Neuronal stem cell (in vitro differentiated cells): Measurements from ENCODE around the gene GABBR1.

Experiments
- DNase-seq: peaks from one replicate; pipeline ENCODE4 v3.0.0-alpha.2; 2013; ENCODE audit warnings: low spot score
- H2AFZ ChIP-seq: one replicate; pipeline ENCODE4 v1.6.1; 2013; ENCODE audit warnings: mild to moderate bottlenecking, low read length, inconsistent platforms
- H2AK5ac ChIP-seq: 2 replicates; pipeline ENCODE4 v1.6.1; 2013; ENCODE audit warnings: low read depth, mild to moderate bottlenecking, inconsistent platforms, low read length, moderate library complexity, mixed read lengths
- H2BK120ac ChIP-seq: 2 replicates; pipeline ENCODE4 v1.6.1; 2013; ENCODE audit warnings: low read depth, mild to moderate bottlenecking, inconsistent platforms, low read length, moderate library complexity, mixed read lengths
- H2BK12ac ChIP-seq: one replicate; pipeline ENCODE4 v1.6.1; 2013; ENCODE audit warnings: low read length, inconsistent platforms
- H2BK15ac ChIP-seq: 2 replicates; pipeline ENCODE4 v1.6.1; 2013; ENCODE audit warnings: mild to moderate bottlenecking, low read length, inconsistent platforms, mixed read lengths
- H2BK5ac ChIP-seq: one replicate; pipeline ENCODE4 v1.6.1; 2013; ENCODE audit warnings: inconsistent platforms, mild to moderate bottlenecking, low read length, moderate library complexity
- H3K14ac ChIP-seq: one replicate; pipeline ENCODE4 v1.6.1; 2013; ENCODE audit warnings: low read length, inconsistent platforms
- H3K18ac ChIP-seq: 2 replicates; pipeline ENCODE4 v1.6.1; 2013; ENCODE audit warnings: low read length, inconsistent platforms
- H3K23ac ChIP-seq: 2 replicates; pipeline ENCODE4 v1.6.1; 2013; ENCODE audit warnings: low read depth, mild to moderate bottlenecking, mixed read lengths, low read length, inconsistent platforms; ENCODE audit not compliant: poor library complexity
- H3K27ac ChIP-seq: replicated peaks from 3 replicates; pipeline ENCODE4 v1.5.1; 2013; ENCODE audit warnings: low read length, inconsistent platforms
- H3K27me3 ChIP-seq, 3 experiments: 2 replicates each; pipeline ENCODE4 v1.6.1; 2013; ENCODE audit warnings: low read length in 3 of 3, mild to moderate bottlenecking in 2 of 3, inconsistent platforms in 1 of 3, low read depth in 1 of 3, mixed read lengths in 1 of 3, moderate library complexity in 1 of 3; ENCODE audit not compliant: control insufficient read depth in 3 of 3, insufficient read depth in 3 of 3
- H3K36me3 ChIP-seq, 2 donors: replicated peaks in 1 of 2; 2 replicates each; pipeline ENCODE4 v1.6.1; 2013; ENCODE audit warnings: low read length in 2 of 2; ENCODE audit not compliant: control insufficient read depth in 2 of 2, insufficient read depth in 2 of 2
- H3K4ac ChIP-seq: 2 replicates; pipeline ENCODE4 v1.6.1; 2013; ENCODE audit warnings: inconsistent platforms, mild to moderate bottlenecking, low read length, moderate library complexity
- H3K4me1 ChIP-seq, 2 donors: 1 replicate in 1 of 2; 2 replicates in 1 of 2; pipeline ENCODE4 v1.6.1; 2013; ENCODE audit warnings: low read length in 2 of 2, low read depth in 1 of 2; ENCODE audit not compliant: control insufficient read depth in 2 of 2, insufficient read depth in 1 of 2
- H3K4me2 ChIP-seq: one replicate; pipeline ENCODE4 v1.6.1; 2013; ENCODE audit warnings: mild to moderate bottlenecking, low read length, inconsistent platforms; ENCODE audit not compliant: insufficient read depth, poor library complexity, severe bottlenecking
- H3K4me3 ChIP-seq, 2 donors: 2 replicates each; pipeline ENCODE4 v1.5.1; 2013; ENCODE audit warnings: low read length in 2 of 2, mild to moderate bottlenecking in 2 of 2, inconsistent platforms in 1 of 2, moderate library complexity in 1 of 2
- H3K79me1 ChIP-seq: one replicate; pipeline ENCODE4 v1.6.1; 2013; ENCODE audit warnings: low read depth, mild to moderate bottlenecking, inconsistent platforms, low read length, moderate library complexity
- H3K9ac ChIP-seq: one replicate; pipeline ENCODE4 v1.6.1; 2013; ENCODE audit warnings: mild to moderate bottlenecking, low read depth, low read length, inconsistent platforms; ENCODE audit not compliant: poor library complexity
- H3K9me3 ChIP-seq, 2 donors: replicated peaks in 1 of 2; 2 replicates each; pipeline versions ENCODE3 to v1.6.1; 2013; ENCODE audit warnings: low read length in 2 of 2, mild to moderate bottlenecking in 2 of 2, inconsistent platforms in 1 of 2, low read depth in 1 of 2, mixed read lengths in 1 of 2, moderate library complexity in 1 of 2; ENCODE audit not compliant: control insufficient read depth in 2 of 2, insufficient read depth in 1 of 2
- H4K8ac ChIP-seq: one replicate; pipeline ENCODE4 v1.6.1; 2013; ENCODE audit warnings: low read depth, mild to moderate bottlenecking, inconsistent platforms, low read length, moderate library complexity
- H4K91ac ChIP-seq: one replicate; pipeline ENCODE4 v1.6.1; 2013; ENCODE audit warnings: low read length, low read depth, mild to moderate bottlenecking, inconsistent platforms; ENCODE audit not compliant: poor library complexity
- whole genome bisulfite sequencing, 2 donors: extraction: QIAGEN DNeasy Blood & Tissue Kit; methylation state at CpG; one replicate each; pipeline ENCODE4 v1.1.7; 2013; ENCODE audit warnings: missing lambda C conversion rate in 2 of 2, mixed read lengths in 1 of 2; ENCODE audit not compliant: insufficient read length in 2 of 2, insufficient replicate concordance in 1 of 2; ENCODE audit errors: extremely low coverage in 2 of 2; 5-methylcytosine and 5-hydroxymethylcytosine counted together

Gene GABBR1

GRCh38 chr6:29667158-29667557 is 34.2 kb upstream of the GABBR1 start:
- Histone ChIP-seq H3K36me3 (no peaks in the 10 kb centered on the region), H3K9me3 (no peaks in the 10 kb centered on the region), H2BK5ac (no peak overlapping the region), H3K23ac (no peak overlapping the region), H2BK12ac (no peak overlapping the region), H4K8ac (no peak overlapping the region), H3K27me3 (peaks cover 0 to 20% (median 0%) of the 10 kb centered on the region in 3 experiments), H3K4me1 (peaks cover 0 to 23% of the 10 kb centered on the region in 2 donors), H3K14ac (no peak overlapping the region), H3K4me3 (no peak overlapping the region), H2BK120ac (no peak overlapping the region), H2BK15ac (no peak overlapping the region), H4K91ac (no peak overlapping the region), H3K18ac (no peak overlapping the region), H2AFZ (peak overlapping the region; percentile 41), H3K79me1 (no peaks in the 10 kb centered on the region), H2AK5ac (no peak overlapping the region), H3K9ac (no peak overlapping the region), H3K27ac (peak overlapping the region; percentile 92), H3K4ac (no peak overlapping the region), H3K4me2 (peak overlapping the region; percentile 21)
- no CpG with 5 or more reads among the region's 5 CpGs for whole genome bisulfite sequencing, 2 donors
- peak; percentile 68 for DNase-seq

- no peak overlapping the region for H3K9ac ChIP-seq
- DNase-seq: no peak
- no peak overlapping the region for H3K4me2 ChIP-seq
- no CpG with 5 or more reads among the region's 1 CpG for WGBS, 2 donors
- peak overlapping the region; percentile 92 for H3K27ac ChIP-seq
- no peak overlapping the region for H3K4ac ChIP-seq
- peak overlapping the region; percentile 41 for H2AFZ ChIP-seq
- no peak overlapping the region for H4K91ac ChIP-seq
- no peaks in the 10 kb centered on the region for H3K79me1 ChIP-seq
- no peaks in the 10 kb centered on the region for H3K9me3 ChIP-seq
- no peak overlapping the region for H3K14ac ChIP-seq
- H3K36me3 ChIP-seq: no peaks in the 10 kb centered on the region
- H3K27me3 ChIP-seq: peaks cover 0 to 20% (median 0%) of the 10 kb centered on the region in 3 experiments
- no peak overlapping the region for H2AK5ac ChIP-seq
- no peak overlapping the region for H3K4me3 ChIP-seq
- no peak overlapping the region for H3K23ac ChIP-seq
- no peak overlapping the region for H2BK15ac ChIP-seq
- H2BK120ac ChIP-seq: no peak overlapping the region
- no peak overlapping the region for H2BK5ac ChIP-seq
- H3K4me1 ChIP-seq: peaks cover 0 to 24% of the 10 kb centered on the region in 2 donors
- no peak overlapping the region for H4K8ac ChIP-seq
- peak overlapping the region; percentile 76 for H3K18ac ChIP-seq
- no peak overlapping the region for H2BK12ac ChIP-seq
Observed at GRCh38 chr6:29666826-29667130, 33.8 kb upstream of the GABBR1 start.

- Histone ChIP-seq H3K27me3 (peaks cover 0 to 20% (median 0%) of the 10 kb centered on the region in 3 experiments), H2AK5ac (no peak overlapping the region), H3K18ac (peak overlapping the region; percentile 88), H3K79me1 (no peaks in the 10 kb centered on the region), H4K91ac (no peak overlapping the region), H3K9ac (no peak overlapping the region), H3K4me2 (no peak overlapping the region), H3K23ac (no peak overlapping the region), H3K36me3 (no peaks in the 10 kb centered on the region), H3K9me3 (no peaks in the 10 kb centered on the region), H3K4me3 (no peak overlapping the region), H3K27ac (peak overlapping the region; percentile 92), H2BK5ac (no peak overlapping the region), H2AFZ (no peak overlapping the region), H2BK12ac (no peak overlapping the region), H2BK15ac (no peak overlapping the region), H3K4ac (no peak overlapping the region), H2BK120ac (no peak overlapping the region), H3K4me1 (peaks cover 0 to 24% of the 10 kb centered on the region in 2 donors), H3K14ac (no peak overlapping the region), H4K8ac (no peak overlapping the region)
- no CpG with 5 or more reads among the region's 8 CpGs for WGBS, 2 donors
- no peak for DNase-seq
Observed at GRCh38 chr6:29665942-29666825, 33.2 kb upstream of the GABBR1 start.

GRCh38 chr6:29663300-29664042 is 30.5 kb upstream of the GABBR1 start:
- Histone ChIP-seq H3K18ac (no peak overlapping the region), H3K36me3 (no peaks in the 10 kb centered on the region), H2BK12ac (no peak overlapping the region), H3K23ac (no peak overlapping the region), H2BK120ac (no peak overlapping the region), H3K27ac (no peak overlapping the region), H3K27me3 (peaks cover 0 to 20% (median 0%) of the 10 kb centered on the region in 3 experiments), H3K9ac (no peak overlapping the region), H2AFZ (no peak overlapping the region), H3K9me3 (no peaks in the 10 kb centered on the region), H4K8ac (no peak overlapping the region), H3K79me1 (no peaks in the 10 kb centered on the region), H2AK5ac (no peak overlapping the region), H3K4me2 (no peak overlapping the region), H3K4ac (no peak overlapping the region), H3K4me1 (peaks cover 0 to 20% of the 10 kb centered on the region in 2 donors), H4K91ac (no peak overlapping the region), H3K14ac (no peak overlapping the region), H2BK15ac (no peak overlapping the region), H3K4me3 (no peak overlapping the region), H2BK5ac (no peak overlapping the region)
- no peak for DNase-seq
- WGBS, 2 donors: no CpG with 5 or more reads among the region's 5 CpGs
